CD4-positive, alpha-beta T cell treated with Interleukin-10 for 1 hour (primary cell): ENCODE measurements around the gene C19orf47.
A peak's percentile ranks its signal among the peaks of the same experiment; 100 is the strongest.

Source experiments
- DNase-seq: peaks from one replicate; pipeline ENCODE4 v3.0.0-alpha.2; 2020

The C19orf47 gene

GRCh38 chr19:40279761-40280607 lies 68.2 kb downstream of the C19orf47 start:
- DNase-seq: no peak

- DNase-seq: no peak
These were observed 69.1 kb downstream of the C19orf47 start for GRCh38 chr19:40279120-40279551.

GRCh38 chr19:40278361-40279035 lies 69.7 kb downstream of the C19orf47 start:
- no peak for DNase-seq

GRCh38 chr19:40277356-40278059 lies 70.7 kb downstream of the C19orf47 start:
- no peak for DNase-seq

GRCh38 chr19:40274585-40275544 lies 73.3 kb downstream of the C19orf47 start:
- peak; percentile 17 for DNase-seq

- DNase-seq: no peak
These were observed 74.5 kb downstream of the C19orf47 start for GRCh38 chr19:40273469-40274360.

GRCh38 chr19:40272261-40272660 lies 75.9 kb downstream of the C19orf47 start:
- no peak for DNase-seq

GRCh38 chr19:40271706-40272105 lies 76.5 kb downstream of the C19orf47 start:
- DNase-seq: no peak

- DNase-seq: no peak
These were observed 77.7 kb downstream of the C19orf47 start for GRCh38 chr19:40270362-40271089.
